Measurements from ENCODE around the gene UBXN1. TPM values are rescaled to one million over a fixed set of nuclear protein-coding genes. Genes with fewer than 3 reads are reported as not detected.
A peak's percentile ranks its signal among the peaks of the same experiment; 100 is the strongest.

The UBXN1 gene
- total RNA-seq, 1 donor, result 70.7 TPM

- DNase-seq (ENCODE audit: low read depth), result peak; percentile 97
- H3K4me3 ChIP-seq (ENCODE audit: low read depth, low read length), result peak overlapping the region; percentile 65
These were observed 30.6 kb upstream of the UBXN1 start for GRCh38 chr11:62709247-62710000.

GRCh38 chr11:62708793-62709192, 29.9 kb upstream of the UBXN1 start:
- TF ChIP-seq CTCF (IDR thresholded peaks at IDR 0.05; ENCODE audit: insufficient read depth, low read length), result no peak

More at GRCh38 chr11:62709247-62710000, 30.6 kb upstream of the UBXN1 start:
- TF ChIP-seq CTCF (IDR thresholded peaks at IDR 0.05; ENCODE audit: insufficient read depth, low read length), result no peak

GRCh38 chr11:62708392-62708791, 29.5 kb upstream of the UBXN1 start:
- no peak overlapping the region for H3K4me3 ChIP-seq (ENCODE audit: low read depth, low read length)
- no peak for DNase-seq (ENCODE audit: low read depth)
- no peak for TF ChIP-seq CTCF (IDR thresholded peaks at IDR 0.05; ENCODE audit: insufficient read depth, low read length)

More at GRCh38 chr11:62708793-62709192, 29.9 kb upstream of the UBXN1 start:
- H3K4me3 ChIP-seq (ENCODE audit: low read depth, low read length), result peak overlapping the region; percentile 65
- DNase-seq (ENCODE audit: low read depth), result no peak

- TF ChIP-seq CTCF (IDR thresholded peaks at IDR 0.05; ENCODE audit: insufficient read depth, low read length), result no peak
- DNase-seq (ENCODE audit: low read depth), result no peak
- H3K4me3 ChIP-seq (ENCODE audit: low read depth, low read length), result peak within 1 kb of the TSS; percentile 62
These were observed 28.5 kb upstream of the UBXN1 start, which contains the start of the genes BSCL2 and GNG3 for GRCh38 chr11:62707277-62707861. TSS of gene BSCL2 (minus strand) at chr11:62707424. CDS start at chr11:62707195, 229 bp downstream. TSS of gene GNG3 (plus strand) at chr11:62707676. CDS start at chr11:62708296, 620 bp downstream.

- TF ChIP-seq CTCF (IDR thresholded peaks at IDR 0.05; ENCODE audit: insufficient read depth, low read length), result no peak
- DNase-seq (ENCODE audit: low read depth), result no peak
- no peak overlapping the region for H3K4me3 ChIP-seq (ENCODE audit: low read depth, low read length)
These were observed 28.0 kb upstream of the UBXN1 start for GRCh38 chr11:62706850-62707247.

- no peak for TF ChIP-seq CTCF (IDR thresholded peaks at IDR 0.05; ENCODE audit: insufficient read depth, low read length)
- DNase-seq (ENCODE audit: low read depth), result peak; percentile 90
- H3K4me3 ChIP-seq (ENCODE audit: low read depth, low read length), result peak overlapping the region; percentile 77
These were observed 27.3 kb upstream of the UBXN1 start for GRCh38 chr11:62705880-62706849.
